Fibroblast of villous mesenchyme (primary cell): ENCODE results near the gene RBP4. TPM values are rescaled to one million over a fixed set of nuclear protein-coding genes. Genes with fewer than 3 reads are reported as not detected.

Experiments
- DNase-seq: peaks from one replicate; pipeline ENCODE4 v3.0.0-alpha.2; 2010; ENCODE audit warnings: low read depth
- H3K4me3 ChIP-seq: 2 replicates; pipeline ENCODE4 v1.5.1; 2011; ENCODE audit warnings: low read depth, mild to moderate bottlenecking, low read length
- CTCF ChIP-seq: IDR thresholded peaks from 2 replicates; pipeline ENCODE4 v1.5.1; 2012; ENCODE audit warnings: low read depth, mild to moderate bottlenecking, low read length; ENCODE audit not compliant: insufficient read depth
- total RNA-seq: library from RNA; depleted of rRNA; stranded (reverse); fragments of >200 nt; gene quantifications from 2 replicates; pipeline ENCODE4 v1.2.3, GENCODE V29; 2012

RBP4 gene
- total RNA-seq, 1 donor: not detected

GRCh38 chr10:93597075-93597599, 3.9 kb downstream of the RBP4 start:
- H3K4me3 ChIP-seq: no peak overlapping the region

DNA sequence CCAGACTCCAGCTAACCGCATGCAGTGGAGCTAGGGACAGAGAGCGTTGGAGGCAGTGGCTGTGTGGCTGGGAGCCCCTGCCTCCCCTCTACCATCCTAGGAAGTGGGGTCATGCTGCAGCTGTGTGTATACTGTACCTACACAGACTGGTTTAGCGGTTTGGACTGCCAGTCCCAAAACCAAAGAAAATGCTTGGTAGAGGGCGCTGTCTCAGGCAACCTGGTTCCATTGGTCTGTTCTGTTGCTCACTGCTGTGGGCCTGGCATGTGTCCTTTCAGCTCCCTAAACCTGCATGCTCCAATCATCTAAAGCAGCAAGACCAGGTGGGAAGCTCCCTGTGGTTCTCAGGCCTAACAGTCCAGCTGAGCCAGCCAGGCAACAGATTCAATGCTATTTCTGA, 4.5 kb downstream of the RBP4 start:
- H3K4me3 ChIP-seq: no peak overlapping the region
- DNase-seq: no peak
- no peak for TF ChIP-seq CTCF

More at GRCh38 chr10:93597075-93597599, 3.9 kb downstream of the RBP4 start:
- no peak for TF ChIP-seq CTCF
- DNase-seq: no peak

DNA sequence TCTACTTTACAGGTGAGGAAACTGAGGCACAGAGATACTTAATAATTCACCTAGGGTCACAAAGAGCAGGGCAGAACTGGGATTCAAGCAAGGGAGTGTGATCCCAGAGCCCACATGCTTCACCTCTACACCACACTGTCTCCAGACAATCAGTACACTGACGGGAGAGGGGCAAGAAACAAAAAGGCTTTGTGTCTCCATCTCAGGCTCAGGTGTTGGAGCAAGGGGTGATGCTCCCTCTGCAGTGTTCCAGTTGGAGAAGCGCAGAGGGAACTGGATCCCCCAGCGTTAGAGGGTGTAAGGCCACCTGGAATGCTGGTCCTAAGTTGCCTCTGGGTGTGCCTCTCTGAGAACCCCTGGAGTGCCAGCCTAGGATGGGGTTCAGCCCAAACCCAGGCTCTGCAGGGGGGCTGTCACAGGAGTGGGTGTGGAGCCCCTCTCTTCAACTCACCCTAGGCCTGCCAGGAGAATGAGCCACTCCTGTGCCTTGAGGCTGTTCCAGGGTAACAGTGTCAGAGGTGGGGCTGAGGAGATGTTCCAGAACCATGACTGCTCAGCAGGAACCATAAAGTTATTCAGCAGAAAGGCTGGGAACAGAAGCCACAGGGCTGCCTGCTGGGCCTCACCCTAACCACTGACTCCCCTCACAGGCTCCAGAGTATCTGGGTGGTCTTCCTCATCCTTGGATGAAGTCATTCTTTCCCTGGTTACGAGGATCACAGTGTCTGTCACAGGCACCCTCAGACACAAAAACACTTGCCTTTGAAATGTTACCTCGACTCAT, 5.5 kb downstream of the RBP4 start:
- TF ChIP-seq CTCF: no peak
- H3K4me3 ChIP-seq: no peak overlapping the region
- DNase-seq: no peak

DNA sequence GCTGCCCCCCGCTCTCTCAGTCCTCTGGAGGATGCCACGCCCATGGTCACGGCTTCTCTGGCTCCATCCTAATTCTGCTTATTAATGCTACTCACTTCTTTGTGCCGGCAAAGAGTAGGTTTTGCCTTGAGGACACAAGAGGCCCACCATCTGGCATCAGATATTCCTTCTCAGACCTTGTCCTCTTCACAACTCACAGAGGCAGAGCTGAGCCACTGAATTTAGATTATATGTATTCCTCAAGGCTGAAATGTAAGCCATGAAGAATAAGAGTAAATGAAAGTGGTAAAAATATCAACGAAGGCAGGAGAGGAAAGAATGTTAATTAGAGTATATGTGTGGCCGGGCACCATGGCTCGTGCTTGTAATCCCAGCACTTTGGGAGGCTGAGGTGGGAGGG, 6.5 kb downstream of the RBP4 start:
- TF ChIP-seq CTCF: no peak
- H3K4me3 ChIP-seq: no peak overlapping the region
- no peak for DNase-seq

DNA sequence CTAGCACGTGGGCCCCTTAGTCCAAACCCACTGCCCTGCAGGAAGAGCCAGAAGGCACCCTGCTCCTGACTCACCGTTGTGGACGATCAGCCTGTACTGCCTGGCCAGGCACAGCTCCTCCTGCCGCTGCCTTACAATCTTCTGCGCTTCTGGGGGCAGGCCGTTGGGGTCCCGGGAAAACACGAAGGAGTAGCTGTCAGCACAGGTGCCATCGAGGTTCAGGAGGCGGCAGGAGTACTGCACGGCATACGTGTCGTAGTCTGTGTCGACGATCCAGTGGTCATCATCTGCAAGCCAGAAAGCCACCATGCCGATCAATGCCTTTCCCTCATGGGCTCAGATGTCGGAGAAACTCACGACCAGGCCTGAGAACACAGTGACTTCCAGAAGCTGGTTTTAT, 7.3 kb downstream of the RBP4 start:
- H3K4me3 ChIP-seq: no peak overlapping the region
- TF ChIP-seq CTCF: no peak
- DNase-seq: no peak

DNA sequence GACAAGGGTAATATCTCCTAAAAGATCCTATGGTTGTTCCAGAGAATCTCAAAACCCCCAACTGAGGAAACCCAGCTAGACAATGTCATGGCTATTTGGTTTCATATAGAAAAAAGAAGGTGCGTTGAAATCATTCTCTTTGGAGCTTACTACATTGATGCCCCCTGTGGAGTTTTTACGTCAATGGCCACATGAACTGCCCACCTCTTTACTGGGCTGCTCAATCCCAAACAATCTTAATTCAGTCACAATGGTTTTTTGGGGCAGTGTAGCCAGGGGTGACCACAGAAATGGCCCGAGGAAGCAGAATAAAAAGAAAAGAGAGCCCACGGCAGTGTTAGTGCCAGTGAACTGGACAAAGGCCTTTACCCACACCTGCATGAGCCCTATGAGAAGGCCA, 7.8 kb downstream of the RBP4 start:
- DNase-seq: no peak
- no peak overlapping the region for H3K4me3 ChIP-seq
- TF ChIP-seq CTCF: no peak
